H9 (cell line): ENCODE results near the gene NTNG2. TPM values are rescaled to one million over a fixed set of nuclear protein-coding genes. Genes with fewer than 3 reads are reported as not detected.

ENCODE experiments used
- DNase-seq: peaks from one replicate; pipeline ENCODE4 v3.0.0-alpha.2; 2017
- H2AFZ ChIP-seq: one replicate; pipeline ENCODE4 v1.6.1; 2013; ENCODE audit warnings: mild to moderate bottlenecking, low read length, control low read depth, moderate library complexity
- H2AK5ac ChIP-seq: 2 replicates; pipeline ENCODE4 v1.6.1; 2013; ENCODE audit warnings: low read length, control low read depth, mixed read lengths; ENCODE audit not compliant: insufficient read length
- H2BK120ac ChIP-seq: one replicate; pipeline ENCODE4 v1.6.1; 2013; ENCODE audit warnings: low read depth, mild to moderate bottlenecking, low read length, control low read depth, inconsistent platforms; ENCODE audit not compliant: poor library complexity, severe bottlenecking
- H2BK12ac ChIP-seq: 2 replicates; pipeline ENCODE4 v1.6.1; 2013; ENCODE audit warnings: low read length, control low read depth, mixed read lengths, low read depth; ENCODE audit not compliant: insufficient read length
- H2BK15ac ChIP-seq: 2 replicates; pipeline ENCODE4 v1.6.1; 2013; ENCODE audit warnings: low read depth, low read length, control low read depth
- H2BK20ac ChIP-seq: one replicate; pipeline ENCODE4 v1.6.1; 2013; ENCODE audit warnings: low read depth, mild to moderate bottlenecking, low read length, control low read depth, inconsistent platforms; ENCODE audit not compliant: poor library complexity, severe bottlenecking
- H2BK5ac ChIP-seq: 2 replicates; pipeline ENCODE4 v1.6.1; 2013; ENCODE audit warnings: low read length, control low read depth, mixed read lengths; ENCODE audit not compliant: insufficient read length
- H3K14ac ChIP-seq: 2 replicates; pipeline ENCODE4 v1.6.1; 2013; ENCODE audit warnings: low read length, control low read depth; ENCODE audit not compliant: insufficient read depth
- H3K18ac ChIP-seq: 2 replicates; pipeline ENCODE4 v1.6.1; 2013; ENCODE audit warnings: low read depth, mild to moderate bottlenecking, mixed read lengths, low read length, control low read depth; ENCODE audit not compliant: insufficient read length
- H3K23ac ChIP-seq: 2 replicates; pipeline ENCODE4 v1.6.1; 2013; ENCODE audit warnings: low read length, control low read depth, mixed read lengths, low read depth; ENCODE audit not compliant: insufficient read length
- H3K23me2 ChIP-seq: 2 replicates; pipeline ENCODE4 v1.6.1; 2013; ENCODE audit warnings: low read depth, mild to moderate bottlenecking, mixed read lengths, low read length, control low read depth; ENCODE audit not compliant: insufficient read length, poor library complexity, severe bottlenecking
- H3K27ac ChIP-seq: 2 replicates; pipeline ENCODE4 v1.5.1; 2013; ENCODE audit warnings: low read length, control low read depth, mixed read lengths, low read depth; ENCODE audit not compliant: insufficient read length
- H3K27me3 ChIP-seq: 2 replicates; pipeline ENCODE4 v1.6.1; 2013; ENCODE audit warnings: low read length, control low read depth, inconsistent platforms; ENCODE audit not compliant: insufficient read depth
- H3K4ac ChIP-seq: 2 replicates; pipeline ENCODE4 v1.6.1; 2013; ENCODE audit warnings: low read depth, mild to moderate bottlenecking, control low read depth, inconsistent platforms, low read length, moderate library complexity
- H3K4me1 ChIP-seq: 2 replicates; pipeline ENCODE4 v1.6.1; 2013; ENCODE audit warnings: low read length, control low read depth, inconsistent platforms; ENCODE audit not compliant: insufficient read depth
- H3K4me2 ChIP-seq: 2 replicates; pipeline ENCODE4 v1.6.1; 2013; ENCODE audit warnings: low read length, control low read depth, mixed read lengths; ENCODE audit not compliant: insufficient read length, insufficient read depth
- H3K56ac ChIP-seq: 2 replicates; pipeline ENCODE4 v1.6.1; 2013; ENCODE audit warnings: low read depth, mild to moderate bottlenecking, mixed read lengths, low read length, control low read depth; ENCODE audit not compliant: insufficient read length
- H3K79me1 ChIP-seq: 2 replicates; pipeline ENCODE4 v1.6.1; 2013; ENCODE audit warnings: low read depth, mild to moderate bottlenecking, moderate library complexity, low read length, control low read depth, inconsistent platforms; ENCODE audit not compliant: insufficient read depth, poor library complexity, severe bottlenecking
- H3K79me2 ChIP-seq: 2 replicates; pipeline ENCODE4 v1.6.1; 2013; ENCODE audit warnings: low read length, control low read depth, inconsistent platforms; ENCODE audit not compliant: insufficient read depth
- H3K9ac ChIP-seq: 2 replicates; pipeline ENCODE4 v1.6.1; 2013; ENCODE audit warnings: low read length, control low read depth, mixed read lengths; ENCODE audit not compliant: insufficient read length; ENCODE audit errors: extremely low read depth
- H3K9me3 ChIP-seq: one replicate; pipeline ENCODE4 v1.6.1; 2013; ENCODE audit warnings: low read depth, low read length, inconsistent platforms; ENCODE audit not compliant: control insufficient read depth
- H3T11ph ChIP-seq: one replicate; pipeline ENCODE4 v1.6.1; 2013; ENCODE audit warnings: mild to moderate bottlenecking, low read length, control low read depth, inconsistent platforms
- H4K20me1 ChIP-seq: one replicate; pipeline ENCODE4 v1.6.1; 2013; ENCODE audit not compliant: control insufficient read depth, insufficient read length, insufficient read depth
- H4K5ac ChIP-seq: 2 replicates; pipeline ENCODE4 v1.6.1; 2013; ENCODE audit warnings: low read depth, mild to moderate bottlenecking, mixed read lengths, low read length, control low read depth; ENCODE audit not compliant: insufficient read length
- H4K8ac ChIP-seq: replicated peaks from 2 replicates; pipeline ENCODE4 v1.6.1; 2013; ENCODE audit warnings: low read length, control low read depth, mixed read lengths, low read depth; ENCODE audit not compliant: insufficient read length
- H4K91ac ChIP-seq: 2 replicates; pipeline ENCODE4 v1.6.1; 2013; ENCODE audit warnings: low read depth, mild to moderate bottlenecking, moderate library complexity, mixed read lengths, low read length, control low read depth; ENCODE audit not compliant: insufficient read length
- H3K27ac Mint-ChIP-seq, 3 experiments: 2 replicates in 2 of 3; 3 replicates in 1 of 3; pipeline ENCODE4 v1.8.0; 2020 to 2021; ENCODE audit warnings: mixed read lengths in 3 of 3, mild to moderate bottlenecking in 1 of 3, moderate library complexity in 1 of 3
- H3K27me3 Mint-ChIP-seq: 2 replicates; pipeline ENCODE4 v1.8.0; 2021; ENCODE audit warnings: low read depth, mild to moderate bottlenecking, moderate library complexity, mixed read lengths
- H3K36me3 Mint-ChIP-seq, 3 experiments: 2 replicates in 2 of 3; 3 replicates in 1 of 3; pipeline ENCODE4 v1.8.0; 2020 to 2021; ENCODE audit warnings: low read depth in 3 of 3, mixed read lengths in 3 of 3; ENCODE audit not compliant: insufficient read depth in 1 of 3
- H3K4me1 Mint-ChIP-seq, 2 experiments: 2 replicates each; pipeline ENCODE4 v1.8.0; 2020; ENCODE audit warnings: mixed read lengths in 2 of 2
- H3K4me3 Mint-ChIP-seq, 2 experiments: 2 replicates in 1 of 2; 3 replicates in 1 of 2; pipeline ENCODE4 v1.8.0; 2020 to 2021; ENCODE audit warnings: mild to moderate bottlenecking in 2 of 2, mixed read lengths in 2 of 2, moderate library complexity in 1 of 2
- H3K9me3 Mint-ChIP-seq, 2 experiments: 2 replicates in 1 of 2; 3 replicates in 1 of 2; pipeline ENCODE4 v1.8.0; 2020; ENCODE audit warnings: mild to moderate bottlenecking in 2 of 2, mixed read lengths in 2 of 2, moderate library complexity in 1 of 2
- WGBS: extraction: QIAGEN DNeasy Blood & Tissue Kit; methylation state at CpG from one replicate; pipeline ENCODE4 v1.1.7; 2013; ENCODE audit warnings: missing lambda C conversion rate, low lambda C conversion rate, mixed read lengths; ENCODE audit not compliant: insufficient read length; ENCODE audit errors: extremely low coverage; 5-methylcytosine and 5-hydroxymethylcytosine counted together
- total RNA-seq: library from RNA; stranded (reverse); gene quantifications from 2 replicates; pipeline ENCODE4 v1.2.1, GENCODE V29; 2021
- TF ChIP-seq, protein P1 (sequence below): fragments of 200-600 bp; sonication (generic); conservative IDR thresholded peaks from 3 replicates; pipeline ENCODE4 v1.8.0; 2021; ENCODE audit warnings: antibody characterized with exemption, mild to moderate bottlenecking

NTNG2 gene
- total RNA-seq, 1 experiment from 2014 or later = 0.52 TPM

DNA sequence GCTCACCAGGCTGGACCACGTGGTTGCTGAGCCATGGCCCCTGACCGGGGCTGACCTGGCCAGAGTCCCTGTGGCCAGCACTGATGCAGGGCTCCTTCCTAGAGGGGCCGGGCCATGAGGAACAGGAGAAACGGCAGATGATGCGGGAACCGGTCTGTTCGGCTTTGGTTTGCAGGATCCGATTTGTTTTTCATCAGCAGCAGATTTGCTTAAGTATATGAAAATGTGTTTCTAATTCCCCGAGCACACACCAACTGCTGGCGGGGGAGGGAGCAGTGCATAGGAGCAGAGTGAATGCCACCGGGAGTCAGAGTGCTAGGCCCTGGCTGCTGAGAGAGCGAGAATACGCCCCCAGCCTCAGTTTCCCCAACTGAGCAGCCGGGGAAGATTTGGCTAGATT lies 13.6 kb downstream of the NTNG2 start:
- H3K56ac ChIP-seq = no peak overlapping the region
- no peak overlapping the region for H2AK5ac ChIP-seq
- no peak overlapping the region for H3K27ac ChIP-seq
- no peak overlapping the region for H2BK20ac ChIP-seq
- H3K79me1 ChIP-seq = no peaks in the 10 kb centered on the region
- H2BK12ac ChIP-seq = no peak overlapping the region
- WGBS = no CpG with 5 or more reads among the region's 14 CpGs
- no peak overlapping the region for H2BK120ac ChIP-seq
- H3K14ac ChIP-seq = no peak overlapping the region
- no peak overlapping the region for H2AFZ ChIP-seq
- no peaks in the 10 kb centered on the region for H4K20me1 ChIP-seq
- H4K5ac ChIP-seq = no peak overlapping the region
- H3K4me2 ChIP-seq = no peak overlapping the region
- H3K23ac ChIP-seq = no peak overlapping the region
- H3T11ph ChIP-seq = no peak overlapping the region
- no peaks in the 10 kb centered on the region for H3K23me2 ChIP-seq
- no peak overlapping the region for H2BK15ac ChIP-seq
- TF ChIP-seq, protein P1, sequence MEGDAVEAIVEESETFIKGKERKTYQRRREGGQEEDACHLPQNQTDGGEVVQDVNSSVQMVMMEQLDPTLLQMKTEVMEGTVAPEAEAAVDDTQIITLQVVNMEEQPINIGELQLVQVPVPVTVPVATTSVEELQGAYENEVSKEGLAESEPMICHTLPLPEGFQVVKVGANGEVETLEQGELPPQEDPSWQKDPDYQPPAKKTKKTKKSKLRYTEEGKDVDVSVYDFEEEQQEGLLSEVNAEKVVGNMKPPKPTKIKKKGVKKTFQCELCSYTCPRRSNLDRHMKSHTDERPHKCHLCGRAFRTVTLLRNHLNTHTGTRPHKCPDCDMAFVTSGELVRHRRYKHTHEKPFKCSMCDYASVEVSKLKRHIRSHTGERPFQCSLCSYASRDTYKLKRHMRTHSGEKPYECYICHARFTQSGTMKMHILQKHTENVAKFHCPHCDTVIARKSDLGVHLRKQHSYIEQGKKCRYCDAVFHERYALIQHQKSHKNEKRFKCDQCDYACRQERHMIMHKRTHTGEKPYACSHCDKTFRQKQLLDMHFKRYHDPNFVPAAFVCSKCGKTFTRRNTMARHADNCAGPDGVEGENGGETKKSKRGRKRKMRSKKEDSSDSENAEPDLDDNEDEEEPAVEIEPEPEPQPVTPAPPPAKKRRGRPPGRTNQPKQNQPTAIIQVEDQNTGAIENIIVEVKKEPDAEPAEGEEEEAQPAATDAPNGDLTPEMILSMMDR = no peak
- Mint-ChIP-seq H3K27me3 (peaks cover 9% of the 10 kb centered on the region), H3K4me1 (peaks cover 0 to 7% of the 10 kb centered on the region in 2 experiments; a peak in 1 of 4 replicates), H3K27ac (no peak overlapping the region), H3K4me3 (no peak overlapping the region), H3K36me3 (no peaks in the 10 kb centered on the region), H3K9me3 (no peaks in the 10 kb centered on the region; a peak in 1 of 5 replicates)
- no peaks in the 10 kb centered on the region for H3K79me2 ChIP-seq
- no peak for DNase-seq
- no peak overlapping the region for H3K18ac ChIP-seq
- H3K4me1 ChIP-seq = no peaks in the 10 kb centered on the region
- no peak overlapping the region for H2BK5ac ChIP-seq
- H3K9ac ChIP-seq = no peak overlapping the region
- no peak overlapping the region for H4K8ac ChIP-seq
- H3K4ac ChIP-seq = no peak overlapping the region
- H3K9me3 ChIP-seq = no peaks in the 10 kb centered on the region
- H3K27me3 ChIP-seq = no peaks in the 10 kb centered on the region
- no peak overlapping the region for H4K91ac ChIP-seq
